Liver (tissue), 9 donors: ENCODE measurements around the gene CDC42BPB. TPM values are rescaled to one million over a fixed set of nuclear protein-coding genes. Genes with fewer than 3 reads are reported as not detected.

Source experiments
- DNase-seq: peaks from one replicate; pipeline ENCODE4 v3.0.0-alpha.2; 2017; ENCODE audit warnings: low spot score
- H3K27ac ChIP-seq, 2 donors: one replicate each; pipeline ENCODE4 v1.7.0; 2013; ENCODE audit warnings: inconsistent platforms in 2 of 2, low read length in 2 of 2, control low read depth in 1 of 2, low read depth in 1 of 2, mild to moderate bottlenecking in 1 of 2
- H3K27me3 ChIP-seq, 4 donors: one replicate each; pipeline versions ENCODE4 v1.6.1 to v1.7.0; 2013; ENCODE audit warnings: low read length in 3 of 4, inconsistent platforms in 1 of 4, mild to moderate bottlenecking in 1 of 4, moderate library complexity in 1 of 4; ENCODE audit not compliant: control insufficient read depth in 4 of 4, insufficient read depth in 4 of 4
- H3K36me3 ChIP-seq, 4 donors: one replicate each; pipeline versions ENCODE4 v1.6.1 to v1.7.0; 2013; ENCODE audit warnings: low read length in 3 of 4, mild to moderate bottlenecking in 3 of 4, low read depth in 1 of 4, moderate library complexity in 1 of 4; ENCODE audit not compliant: control insufficient read depth in 4 of 4, insufficient read depth in 3 of 4
- H3K4me1 ChIP-seq, 4 donors: one replicate each; pipeline versions ENCODE4 v1.6.1 to v1.7.0; 2013; ENCODE audit warnings: low read length in 3 of 4, mild to moderate bottlenecking in 3 of 4, moderate library complexity in 1 of 4; ENCODE audit not compliant: control insufficient read depth in 4 of 4, insufficient read depth in 4 of 4
- H3K4me3 ChIP-seq, 3 donors: one replicate each; pipeline versions ENCODE4 v1.6.1 to v1.7.0; 2013; ENCODE audit warnings: low read length in 3 of 3, control low read depth in 1 of 3, low read depth in 1 of 3, mild to moderate bottlenecking in 1 of 3
- H3K9ac ChIP-seq, 2 donors: one replicate each; pipeline ENCODE4 v1.7.0; 2013; ENCODE audit warnings: low read length in 2 of 2, mild to moderate bottlenecking in 2 of 2, moderate library complexity in 2 of 2, control low read depth in 1 of 2, low read depth in 1 of 2
- H3K9me3 ChIP-seq, 4 donors: one replicate each; pipeline versions ENCODE4 v1.6.1 to v1.7.0; 2013; ENCODE audit warnings: low read length in 3 of 4; ENCODE audit not compliant: control insufficient read depth in 4 of 4
- ATF3 ChIP-seq: IDR thresholded peaks from 2 replicates; pipeline ENCODE4 v1.6.1; 2016; ENCODE audit warnings: antibody characterized with exemption
- EGR1 ChIP-seq, 2 donors: IDR thresholded peaks; 2 replicates each; pipeline ENCODE4 v1.6.1; 2016 to 2018; ENCODE audit warnings: antibody characterized with exemption in 2 of 2, low read depth in 2 of 2
- FOXA1 ChIP-seq: IDR thresholded peaks from 2 replicates; pipeline ENCODE4 v1.6.1; 2016; ENCODE audit warnings: antibody characterized with exemption
- FOXA2 ChIP-seq: IDR thresholded peaks from 2 replicates; pipeline ENCODE4 v1.6.1; 2016; ENCODE audit warnings: antibody characterized with exemption
- GABPA ChIP-seq, 2 donors: IDR thresholded peaks in 1 of 2; conservative IDR thresholded peaks in 1 of 2; 2 replicates each; pipeline ENCODE4 v1.6.1; 2016; ENCODE audit warnings: antibody characterized with exemption in 2 of 2, mild to moderate bottlenecking in 1 of 2, moderate library complexity in 1 of 2
- HNF4A ChIP-seq, 2 donors: conservative IDR thresholded peaks; 2 replicates each; pipeline ENCODE4 v1.6.1; 2016; ENCODE audit warnings: antibody characterized with exemption in 2 of 2, mild to moderate bottlenecking in 2 of 2
- HNF4G ChIP-seq: IDR thresholded peaks from 2 replicates; pipeline ENCODE4 v1.6.1; 2016; ENCODE audit warnings: antibody characterized with exemption
- JUND ChIP-seq, 2 donors: IDR thresholded peaks; 2 replicates each; pipeline ENCODE4 v1.6.1; 2016; ENCODE audit warnings: antibody characterized with exemption in 2 of 2
- NR2F2 ChIP-seq: IDR thresholded peaks from 2 replicates; pipeline ENCODE4 v1.6.1; 2016; ENCODE audit warnings: antibody characterized with exemption
- RAD21 ChIP-seq, 2 donors: IDR thresholded peaks; 2 replicates each; pipeline ENCODE4 v1.6.1; 2016; ENCODE audit warnings: antibody characterized with exemption in 2 of 2, mild to moderate bottlenecking in 2 of 2
- RXRA ChIP-seq, 2 donors: IDR thresholded peaks; 2 replicates each; pipeline ENCODE4 v1.6.1; 2017 to 2018; ENCODE audit warnings: antibody characterized with exemption in 2 of 2, mild to moderate bottlenecking in 1 of 2
- SP1 ChIP-seq: IDR thresholded peaks from 2 replicates; pipeline ENCODE4 v1.6.1; 2018; ENCODE audit warnings: antibody characterized with exemption, mild to moderate bottlenecking
- TAF1 ChIP-seq: conservative IDR thresholded peaks from 2 replicates; pipeline ENCODE4 v1.6.1; 2016; ENCODE audit warnings: antibody characterized with exemption, mild to moderate bottlenecking
- YY1 ChIP-seq: IDR thresholded peaks from 2 replicates; pipeline ENCODE4 v1.6.1; 2016; ENCODE audit warnings: antibody characterized with exemption, mild to moderate bottlenecking
- ZBTB33 ChIP-seq: IDR thresholded peaks from 2 replicates; pipeline ENCODE4 v1.6.1; 2016; ENCODE audit warnings: antibody characterized with exemption
- WGBS: extraction: QIAGEN DNeasy Blood & Tissue Kit; methylation state at CpG from one replicate; pipeline ENCODE4 v1.1.7; 2013; 5-methylcytosine and 5-hydroxymethylcytosine counted together
- polyA plus RNA-seq, 2 donors: library from polyadenylated mRNA; stranded (reverse) in 1 of 2; unstranded in 1 of 2; fragments of 200-250 nt in 1 of 2; fragments of >200 nt in 1 of 2; fragmentation: Nextera tagmentation in 1 of 2; extraction: Ambion mirVana in 1 of 2; gene quantifications; one replicate each; pipeline versions ENCODE4 v1.2.1 to v1.2.3, GENCODE V29; 2013 to 2015
- total RNA-seq, 2 donors: library from RNA; depleted of rRNA; stranded (reverse); fragments of >200 nt; gene quantifications; one replicate each; pipeline ENCODE4 v1.2.3, GENCODE V29; 2014
- TF ChIP-seq, protein P1 (sequence below): IDR thresholded peaks from 2 replicates; pipeline ENCODE4 v1.6.1; 2016; ENCODE audit warnings: antibody characterized with exemption, mild to moderate bottlenecking
- TF ChIP-seq, protein P2 (sequence below): IDR thresholded peaks from 2 replicates; pipeline ENCODE4 v1.6.1; 2016; ENCODE audit warnings: antibody characterized with exemption
- TF ChIP-seq, protein P3 (sequence below): fragments of 150-350 bp; IDR thresholded peaks from 2 replicates; pipeline ENCODE4 v1.5.1; 2017; ENCODE audit warnings: improper control_type of control experiment, low read depth, low read length; ENCODE audit not compliant: missing input control
- donor health status: healthy.
- donor health status: healthy.
- donor health status: healthy.
- donor health status: healthy.
- donor health status: healthy.

CDC42BPB gene
- total and polyA plus RNA-seq, 4 donors: 4.1 to 78.7 (median 29.7) TPM

- Histone ChIP-seq H3K27ac (no peak overlapping the region), H3K4me1 (peaks cover 0 to 6% (median 0%) of the 10 kb centered on the region in 4 donors), H3K27me3 (no peaks in the 10 kb centered on the region), H3K4me3 (no peak overlapping the region), H3K9ac (no peak overlapping the region), H3K36me3 (no peaks in the 10 kb centered on the region), H3K9me3 (no peaks in the 10 kb centered on the region)
- no peak for DNase-seq
- TF ChIP-seq HNF4A (conservative IDR thresholded peaks at IDR 0.05) (no peak), FOXA2 (no peak), NR2F2 (no peak), RXRA (IDR thresholded peaks at IDR 0.05) (no peak), EGR1 (IDR thresholded peaks at IDR 0.05; ENCODE audit: low read depth in 2 of 2) (no peak), HNF4G (no peak), ZBTB33 (no peak), SP1 (no peak), JUND (IDR thresholded peaks at IDR 0.05) (no peak), ATF3 (no peak), TAF1 (no peak), FOXA1 (no peak), GABPA (IDR thresholded peaks at IDR 0.05 in 1 of 2, conservative IDR thresholded peaks at IDR 0.05 in 1 of 2) (no peak), RAD21 (IDR thresholded peaks at IDR 0.05) (no peak), YY1 (no peak)
- TF ChIP-seq, protein P1, sequence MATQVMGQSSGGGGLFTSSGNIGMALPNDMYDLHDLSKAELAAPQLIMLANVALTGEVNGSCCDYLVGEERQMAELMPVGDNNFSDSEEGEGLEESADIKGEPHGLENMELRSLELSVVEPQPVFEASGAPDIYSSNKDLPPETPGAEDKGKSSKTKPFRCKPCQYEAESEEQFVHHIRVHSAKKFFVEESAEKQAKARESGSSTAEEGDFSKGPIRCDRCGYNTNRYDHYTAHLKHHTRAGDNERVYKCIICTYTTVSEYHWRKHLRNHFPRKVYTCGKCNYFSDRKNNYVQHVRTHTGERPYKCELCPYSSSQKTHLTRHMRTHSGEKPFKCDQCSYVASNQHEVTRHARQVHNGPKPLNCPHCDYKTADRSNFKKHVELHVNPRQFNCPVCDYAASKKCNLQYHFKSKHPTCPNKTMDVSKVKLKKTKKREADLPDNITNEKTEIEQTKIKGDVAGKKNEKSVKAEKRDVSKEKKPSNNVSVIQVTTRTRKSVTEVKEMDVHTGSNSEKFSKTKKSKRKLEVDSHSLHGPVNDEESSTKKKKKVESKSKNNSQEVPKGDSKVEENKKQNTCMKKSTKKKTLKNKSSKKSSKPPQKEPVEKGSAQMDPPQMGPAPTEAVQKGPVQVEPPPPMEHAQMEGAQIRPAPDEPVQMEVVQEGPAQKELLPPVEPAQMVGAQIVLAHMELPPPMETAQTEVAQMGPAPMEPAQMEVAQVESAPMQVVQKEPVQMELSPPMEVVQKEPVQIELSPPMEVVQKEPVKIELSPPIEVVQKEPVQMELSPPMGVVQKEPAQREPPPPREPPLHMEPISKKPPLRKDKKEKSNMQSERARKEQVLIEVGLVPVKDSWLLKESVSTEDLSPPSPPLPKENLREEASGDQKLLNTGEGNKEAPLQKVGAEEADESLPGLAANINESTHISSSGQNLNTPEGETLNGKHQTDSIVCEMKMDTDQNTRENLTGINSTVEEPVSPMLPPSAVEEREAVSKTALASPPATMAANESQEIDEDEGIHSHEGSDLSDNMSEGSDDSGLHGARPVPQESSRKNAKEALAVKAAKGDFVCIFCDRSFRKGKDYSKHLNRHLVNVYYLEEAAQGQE: no peak
- TF ChIP-seq, protein P2, sequence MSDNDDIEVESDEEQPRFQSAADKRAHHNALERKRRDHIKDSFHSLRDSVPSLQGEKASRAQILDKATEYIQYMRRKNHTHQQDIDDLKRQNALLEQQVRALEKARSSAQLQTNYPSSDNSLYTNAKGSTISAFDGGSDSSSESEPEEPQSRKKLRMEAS: no peak
- TF ChIP-seq, protein P3, sequence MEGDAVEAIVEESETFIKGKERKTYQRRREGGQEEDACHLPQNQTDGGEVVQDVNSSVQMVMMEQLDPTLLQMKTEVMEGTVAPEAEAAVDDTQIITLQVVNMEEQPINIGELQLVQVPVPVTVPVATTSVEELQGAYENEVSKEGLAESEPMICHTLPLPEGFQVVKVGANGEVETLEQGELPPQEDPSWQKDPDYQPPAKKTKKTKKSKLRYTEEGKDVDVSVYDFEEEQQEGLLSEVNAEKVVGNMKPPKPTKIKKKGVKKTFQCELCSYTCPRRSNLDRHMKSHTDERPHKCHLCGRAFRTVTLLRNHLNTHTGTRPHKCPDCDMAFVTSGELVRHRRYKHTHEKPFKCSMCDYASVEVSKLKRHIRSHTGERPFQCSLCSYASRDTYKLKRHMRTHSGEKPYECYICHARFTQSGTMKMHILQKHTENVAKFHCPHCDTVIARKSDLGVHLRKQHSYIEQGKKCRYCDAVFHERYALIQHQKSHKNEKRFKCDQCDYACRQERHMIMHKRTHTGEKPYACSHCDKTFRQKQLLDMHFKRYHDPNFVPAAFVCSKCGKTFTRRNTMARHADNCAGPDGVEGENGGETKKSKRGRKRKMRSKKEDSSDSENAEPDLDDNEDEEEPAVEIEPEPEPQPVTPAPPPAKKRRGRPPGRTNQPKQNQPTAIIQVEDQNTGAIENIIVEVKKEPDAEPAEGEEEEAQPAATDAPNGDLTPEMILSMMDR: no peak
- 74% methylated on average over 22 of the region's 22 CpGs for WGBS
Observed at GRCh38 chr14:103068351-103069073, 11.2 kb upstream of the CDC42BPB start.
